ENCODE measurements around the gene IRF2BP2. TPM values are rescaled to one million over a fixed set of nuclear protein-coding genes. Genes with fewer than 3 reads are reported as not detected.

IRF2BP2 gene
- total RNA-seq, 4 donors from 2014 or later, result 39.4 to 67.1 (median 40.0) TPM

DNA sequence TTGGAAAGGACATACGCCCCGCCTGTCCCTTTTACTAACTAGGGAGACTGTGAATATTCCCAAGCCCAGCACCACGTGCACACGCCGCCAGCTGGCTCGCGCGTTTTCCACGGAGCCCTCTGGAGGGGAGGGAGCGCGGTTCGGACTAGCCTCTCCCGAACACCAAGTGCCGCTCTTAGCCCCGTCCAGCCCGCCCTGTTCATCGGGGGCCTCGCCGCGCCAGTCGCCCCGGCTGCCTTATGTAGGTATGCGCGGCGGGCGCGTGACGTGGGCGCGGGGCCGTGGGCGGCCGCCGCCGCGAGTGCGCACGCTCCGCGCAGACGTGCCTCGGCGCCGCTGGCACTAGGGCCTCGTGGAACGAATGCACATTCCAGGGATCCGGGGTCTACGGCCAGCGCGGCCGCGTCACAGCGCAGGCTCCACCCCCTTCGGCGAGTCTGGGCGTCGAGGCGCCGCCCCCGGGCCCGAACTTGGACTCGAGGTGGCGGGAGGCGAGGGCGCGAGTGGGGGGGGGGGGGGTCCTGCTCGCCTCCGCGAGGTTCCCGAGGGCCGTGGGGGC is 767 bp upstream of the IRF2BP2 start:
- TF ChIP-seq, protein P1, sequence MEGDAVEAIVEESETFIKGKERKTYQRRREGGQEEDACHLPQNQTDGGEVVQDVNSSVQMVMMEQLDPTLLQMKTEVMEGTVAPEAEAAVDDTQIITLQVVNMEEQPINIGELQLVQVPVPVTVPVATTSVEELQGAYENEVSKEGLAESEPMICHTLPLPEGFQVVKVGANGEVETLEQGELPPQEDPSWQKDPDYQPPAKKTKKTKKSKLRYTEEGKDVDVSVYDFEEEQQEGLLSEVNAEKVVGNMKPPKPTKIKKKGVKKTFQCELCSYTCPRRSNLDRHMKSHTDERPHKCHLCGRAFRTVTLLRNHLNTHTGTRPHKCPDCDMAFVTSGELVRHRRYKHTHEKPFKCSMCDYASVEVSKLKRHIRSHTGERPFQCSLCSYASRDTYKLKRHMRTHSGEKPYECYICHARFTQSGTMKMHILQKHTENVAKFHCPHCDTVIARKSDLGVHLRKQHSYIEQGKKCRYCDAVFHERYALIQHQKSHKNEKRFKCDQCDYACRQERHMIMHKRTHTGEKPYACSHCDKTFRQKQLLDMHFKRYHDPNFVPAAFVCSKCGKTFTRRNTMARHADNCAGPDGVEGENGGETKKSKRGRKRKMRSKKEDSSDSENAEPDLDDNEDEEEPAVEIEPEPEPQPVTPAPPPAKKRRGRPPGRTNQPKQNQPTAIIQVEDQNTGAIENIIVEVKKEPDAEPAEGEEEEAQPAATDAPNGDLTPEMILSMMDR (IDR thresholded peaks at IDR 0.05), result no peak
- ATAC-seq (ENCODE audit: low FRiP score) (peak; percentile 75), DNase-seq (ENCODE audit: low spot score) (peak; percentile 87)

DNA sequence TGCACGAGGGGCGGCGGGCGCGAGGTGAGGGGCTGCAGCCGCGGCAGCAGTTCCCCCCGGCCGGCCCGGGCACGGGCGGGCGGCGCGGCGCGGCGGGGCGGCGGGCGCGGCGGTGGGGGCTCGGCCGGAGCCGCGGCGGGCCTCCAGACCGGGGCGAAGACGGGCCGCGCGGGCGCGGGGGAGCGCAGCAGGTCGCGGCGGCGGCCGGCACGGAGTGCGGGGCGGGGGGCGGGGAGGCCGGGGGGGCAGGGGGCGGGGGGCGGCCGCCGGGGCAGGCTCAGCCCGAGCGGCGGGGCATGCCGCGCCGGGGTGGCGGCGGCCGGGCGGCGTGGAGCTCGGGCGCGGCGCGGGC is 311 bp downstream of the IRF2BP2 start:
- no peak for DNase-seq (ENCODE audit: low spot score)
- ATAC-seq (ENCODE audit: low FRiP score), result no peak
- TF ChIP-seq, protein P1 (IDR thresholded peaks at IDR 0.05), result no peak

DNA sequence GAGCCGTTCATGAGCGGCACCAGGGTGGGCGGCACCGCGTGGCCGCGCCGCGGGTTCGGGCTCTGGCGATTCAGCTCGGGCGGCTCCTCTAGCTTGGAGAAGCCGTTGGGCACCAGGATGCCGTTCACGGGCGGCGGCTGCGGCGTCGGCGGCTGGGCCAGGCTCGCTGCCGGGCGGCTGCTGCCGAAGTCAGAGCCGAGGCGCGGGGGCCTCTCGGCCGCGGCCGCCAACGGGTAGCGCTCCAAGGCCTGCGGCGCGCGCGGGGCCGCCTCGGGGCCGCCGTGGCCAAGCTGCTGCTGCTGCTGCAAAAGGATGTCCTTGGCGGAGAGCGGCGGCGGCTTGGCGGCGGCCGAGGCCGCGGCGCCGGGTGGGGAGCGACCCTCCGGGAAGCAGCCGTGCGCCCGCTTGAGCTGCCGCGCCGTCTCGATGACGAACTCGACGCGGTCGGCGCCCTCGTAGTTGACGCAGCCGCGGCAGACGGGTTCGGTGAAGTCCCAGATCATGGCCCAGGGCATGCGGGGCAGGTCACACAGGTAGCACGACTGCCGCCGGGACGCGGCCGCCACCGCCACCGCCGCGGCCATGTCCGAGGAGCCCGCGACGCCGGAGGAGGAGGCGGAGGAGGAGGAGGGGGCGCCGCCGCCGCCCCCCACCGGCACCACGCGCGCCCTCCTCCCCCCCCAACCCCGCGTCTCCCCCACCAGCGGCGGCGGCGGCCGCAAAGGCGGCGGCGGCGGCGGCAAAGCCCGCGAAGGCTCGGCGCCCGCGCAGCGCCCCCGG is 877 bp downstream of the IRF2BP2 start:
- no peak for ATAC-seq (ENCODE audit: low FRiP score)
- TF ChIP-seq, protein P1 (IDR thresholded peaks at IDR 0.05), result no peak
- DNase-seq (ENCODE audit: low spot score), result no peak

DNA sequence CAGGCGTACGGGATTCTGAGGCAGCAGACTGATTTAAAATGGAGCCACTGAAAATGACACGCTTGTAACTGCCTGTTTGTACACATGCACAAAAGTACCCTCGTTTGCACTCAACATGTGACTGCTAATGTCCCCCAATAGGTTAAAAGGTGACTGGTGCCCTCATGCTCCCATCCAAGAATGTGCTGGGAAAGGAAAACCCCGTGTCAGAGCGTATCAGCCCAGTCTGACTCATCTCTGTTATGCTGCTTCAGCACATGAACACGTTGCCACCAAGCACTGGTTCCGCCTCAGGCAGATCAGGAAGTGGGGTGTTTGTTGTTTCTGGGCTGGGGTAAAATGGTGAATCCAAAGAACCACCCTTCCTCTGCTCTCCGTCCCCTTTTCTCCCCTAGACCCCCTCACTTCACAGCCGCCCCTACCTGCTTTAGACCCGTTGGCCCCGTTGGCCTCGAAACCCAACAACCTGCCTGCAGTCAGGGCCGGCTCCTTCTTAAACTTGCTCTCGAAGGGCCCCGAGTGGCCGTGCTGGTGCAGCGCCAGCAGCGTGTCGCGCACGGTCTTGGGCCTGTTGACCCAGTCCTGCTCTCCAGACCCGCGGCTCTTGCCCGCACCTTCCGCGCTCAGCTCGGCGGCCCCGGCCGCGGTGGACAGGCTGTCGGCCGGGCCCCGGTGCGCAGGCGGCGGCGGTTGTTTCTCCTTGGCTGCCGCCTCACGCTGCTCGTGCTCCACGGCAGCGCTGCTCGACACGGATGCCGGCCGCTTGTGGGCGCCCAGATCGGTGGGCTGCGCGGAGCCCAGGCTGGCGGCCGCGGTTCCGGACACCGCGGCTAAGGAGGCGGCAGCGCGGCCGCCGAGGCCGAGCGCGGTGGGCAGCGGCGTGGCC is 1.7 kb downstream of the IRF2BP2 start:
- ATAC-seq (ENCODE audit: low FRiP score) (peak; percentile 41), DNase-seq (ENCODE audit: low spot score) (peak; percentile 62)
- TF ChIP-seq, protein P1 (IDR thresholded peaks at IDR 0.05), result no peak

DNA sequence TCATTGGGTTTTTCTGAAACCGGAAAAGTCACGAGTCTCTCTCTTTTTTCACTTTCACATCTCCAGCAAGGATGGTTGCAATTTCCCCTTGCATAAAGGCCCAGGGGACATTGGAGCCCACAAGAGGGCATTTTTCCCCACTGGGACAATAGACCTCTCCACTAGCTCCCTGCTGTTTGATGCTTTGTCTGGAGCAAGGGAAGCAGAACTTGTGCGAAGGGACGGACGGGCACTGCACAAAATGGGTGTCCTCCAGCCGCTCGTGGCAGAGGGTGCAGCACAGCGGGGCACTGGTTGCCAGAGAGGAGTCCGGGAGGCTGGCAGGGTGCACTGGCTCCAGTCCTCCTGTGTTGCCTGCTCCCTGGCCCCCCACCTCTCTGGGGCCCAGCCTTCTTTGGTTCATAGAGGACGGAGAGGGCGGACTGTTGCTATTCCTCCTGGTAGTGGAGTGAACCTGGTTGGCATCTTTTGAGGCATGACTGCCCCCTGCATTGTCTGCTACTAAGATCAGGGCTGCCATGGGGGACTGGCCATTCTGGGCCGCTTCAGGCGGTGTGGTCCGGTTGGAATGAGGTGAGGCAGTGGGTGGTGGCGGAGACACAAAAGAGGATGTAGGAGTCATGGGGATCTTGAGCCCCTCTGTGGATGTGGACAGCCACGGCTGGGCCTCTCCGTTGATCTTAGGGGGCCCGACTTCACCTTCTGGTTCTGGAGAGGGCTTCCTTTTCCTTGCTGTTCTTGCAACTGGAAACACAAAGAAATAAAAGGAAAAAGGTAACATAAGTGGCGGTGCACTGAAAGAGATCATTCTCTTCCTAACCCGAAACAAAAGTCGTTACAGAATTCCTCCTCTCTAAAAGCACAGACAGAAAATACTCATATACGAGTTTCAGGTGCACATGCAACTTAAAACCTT is 2.6 kb downstream of the IRF2BP2 start:
- ATAC-seq (ENCODE audit: low FRiP score) (no peak), DNase-seq (ENCODE audit: low spot score) (no peak)
- TF ChIP-seq, protein P1 (IDR thresholded peaks at IDR 0.05), result no peak

DNA sequence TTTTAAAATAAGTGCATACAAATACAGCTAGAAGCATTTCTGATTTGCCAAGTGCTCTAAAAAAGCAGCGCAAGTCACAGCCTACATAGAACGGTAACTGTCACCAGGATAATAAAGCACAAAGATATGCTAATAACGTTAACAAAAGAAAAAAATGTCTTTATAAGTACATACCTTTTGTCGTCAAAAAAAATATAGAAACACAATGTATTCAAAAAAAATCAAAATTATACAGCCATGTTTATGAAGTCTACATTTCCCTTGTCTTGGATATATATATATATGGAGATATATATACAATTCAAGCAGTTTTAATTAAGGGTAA is 3.2 kb downstream of the IRF2BP2 start:
- TF ChIP-seq, protein P1 (IDR thresholded peaks at IDR 0.05), result no peak
- DNase-seq (ENCODE audit: low spot score) (no peak), ATAC-seq (ENCODE audit: low FRiP score) (no peak)

All from omental fat pad (tissue), 4 donors.